T-helper 2 cell treated with Interferon-gamma antibody and Interleukin-4, amounts not matched to agents 100 ng/mL and 5 ng/mL, for 36 hours (primary cell): ENCODE data around the gene TIGD3. TPM values are rescaled to one million over a fixed set of nuclear protein-coding genes. Genes with fewer than 3 reads are reported as not detected.

Experiments
- intact Hi-C: fragments of 100-400 bp; cut with micrococcal nuclease; formaldehyde crosslinking; loops from one replicate; pipeline ENCODE4 v1.15.1; 2023
- total RNA-seq: library from RNA; stranded (reverse); gene quantifications from 2 replicates; pipeline ENCODE4 v1.2.3, GENCODE V29; 2022

Gene TIGD3
- total RNA-seq, 1 donor from 2014 or later = 1.2 TPM

DNA sequence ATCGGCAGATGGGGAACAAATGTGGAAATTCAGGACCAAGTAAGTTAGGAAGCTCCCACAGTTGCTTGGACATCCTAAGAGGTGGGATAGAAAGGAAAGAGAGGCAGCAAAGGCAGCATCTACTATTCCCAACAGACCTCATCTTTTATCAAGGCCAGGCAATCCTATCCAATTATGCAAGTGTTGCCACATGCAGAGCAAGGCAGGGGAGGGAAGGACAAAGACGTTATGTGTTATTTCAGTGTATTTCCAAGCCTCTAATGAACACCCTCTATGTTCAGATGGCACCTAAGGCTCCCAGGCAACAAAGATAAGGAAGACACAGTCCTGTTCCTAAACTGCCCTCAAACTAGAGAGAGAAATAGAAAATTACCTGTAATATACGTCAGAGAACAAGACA lies 9.2 kb downstream of the TIGD3 start:
- intact Hi-C loops = no loop called here

DNA sequence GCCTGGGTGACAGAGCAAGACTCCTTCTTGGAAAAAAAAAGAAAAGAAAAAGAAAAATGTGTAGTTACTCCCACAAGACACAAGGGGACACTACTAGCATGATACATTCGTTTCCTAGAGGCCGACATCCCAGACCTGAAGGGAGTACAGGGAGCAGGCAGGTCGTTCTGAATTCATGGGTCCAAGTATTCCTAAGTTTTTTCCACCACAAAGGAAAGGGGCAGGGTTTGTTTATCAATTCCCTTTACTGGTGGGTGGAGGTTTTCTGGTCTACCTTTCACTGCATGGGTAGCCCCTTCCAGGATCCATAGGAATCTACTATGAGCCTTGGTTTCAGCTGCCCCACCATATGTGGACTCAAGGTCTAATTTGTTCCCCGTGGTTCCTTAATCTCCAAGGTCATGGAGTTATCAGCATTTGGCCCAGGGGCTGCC lies 11.8 kb downstream of the TIGD3 start:
- intact Hi-C loops = loop anchor here (1.0 kb wide), 1 partner anchor 144 kb away; no protein-coding TSS in a partner anchor

DNA sequence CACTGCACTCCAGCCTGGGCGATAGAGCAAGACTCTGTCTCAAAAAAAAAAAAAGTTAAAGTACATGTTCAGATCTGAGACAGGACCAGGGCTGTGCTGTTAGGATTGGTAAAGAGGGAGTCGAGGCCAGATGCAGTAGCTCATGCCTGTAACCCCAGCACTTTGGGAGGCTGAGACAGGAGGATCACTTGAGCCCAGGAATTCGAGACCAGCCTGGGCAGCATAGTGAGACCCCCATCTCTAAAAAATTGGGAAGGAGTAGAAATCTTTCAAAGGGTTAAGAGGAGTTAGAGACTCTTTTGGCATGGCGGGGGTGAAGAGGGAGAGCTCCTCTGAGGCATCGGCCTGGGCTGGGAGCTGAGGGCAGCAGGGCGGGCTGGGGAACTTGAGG lies 16.1 kb downstream of the TIGD3 start:
- intact Hi-C loops = no loop called here

DNA sequence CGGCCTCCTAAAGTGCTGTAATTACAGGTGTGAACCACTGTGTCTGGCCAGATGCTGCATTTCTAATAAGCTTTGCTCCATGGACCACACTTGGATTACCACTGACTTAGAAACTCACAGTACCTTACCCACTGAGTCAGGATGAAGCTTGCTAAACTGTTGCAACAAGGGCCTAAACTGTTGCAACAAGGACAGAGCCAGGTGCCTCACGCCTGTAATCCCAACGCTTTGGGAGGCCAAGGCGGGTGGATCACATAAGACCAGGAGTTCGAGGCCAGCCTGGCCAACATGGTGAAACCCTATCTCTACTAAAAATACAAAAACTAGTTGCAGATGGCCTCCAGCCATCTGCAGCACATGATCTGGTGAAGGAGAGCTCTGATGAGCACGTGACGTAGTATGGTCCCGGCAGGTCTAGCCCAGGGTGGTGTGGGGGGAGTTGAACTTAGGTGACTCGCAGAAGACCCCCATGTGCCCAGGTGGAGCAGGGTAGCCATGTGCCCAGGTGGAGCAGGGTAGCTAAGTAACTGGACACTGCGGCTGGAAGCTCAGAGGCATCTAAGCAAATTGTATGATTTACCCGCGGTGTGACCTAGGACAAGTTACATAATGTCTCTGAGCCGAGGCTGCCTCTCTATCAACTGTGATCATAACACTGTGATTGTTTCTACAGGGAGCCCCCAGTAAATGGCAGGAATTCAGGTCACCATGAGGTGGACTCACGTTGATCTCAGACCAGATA lies 19.5 kb downstream of the TIGD3 start:
- intact Hi-C loops = no loop called here

- intact Hi-C loops = no loop called here
These were observed 20.5 kb downstream of the TIGD3 start for GRCh38 chr11:65375012-65375411.

DNA sequence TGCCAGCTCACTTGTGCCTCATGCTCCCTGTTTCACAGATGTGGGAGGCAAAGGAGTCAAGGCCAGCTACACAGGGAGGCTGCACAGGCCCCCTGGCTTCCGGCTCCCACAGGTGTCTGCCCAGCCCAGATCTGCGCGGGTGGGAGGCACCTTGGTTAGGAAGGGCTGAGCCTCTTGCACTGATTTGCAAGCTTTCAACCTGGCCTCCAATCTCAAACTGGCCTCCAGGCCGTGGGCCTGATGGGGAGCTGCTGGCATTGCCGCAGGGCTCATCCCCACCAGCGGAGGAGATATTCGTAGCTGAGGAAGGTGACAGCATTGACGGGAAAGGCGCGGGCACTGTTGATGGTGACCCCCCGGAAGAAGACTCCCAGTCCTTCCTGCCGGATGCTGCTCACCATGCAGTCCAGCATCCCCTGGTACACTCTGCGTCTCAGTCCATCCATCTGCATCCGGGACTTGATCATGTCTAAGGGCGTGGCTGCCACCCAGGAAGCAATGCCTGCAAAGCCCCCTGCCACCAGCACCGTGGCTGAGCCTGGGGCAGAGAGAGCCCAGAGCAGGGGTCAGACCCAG lies 21.7 kb downstream of the TIGD3 start:
- intact Hi-C loops = no loop called here

GRCh38 chr11:65377036-65377435 lies 22.5 kb downstream of the TIGD3 start:
- intact Hi-C loops = no loop called here

DNA sequence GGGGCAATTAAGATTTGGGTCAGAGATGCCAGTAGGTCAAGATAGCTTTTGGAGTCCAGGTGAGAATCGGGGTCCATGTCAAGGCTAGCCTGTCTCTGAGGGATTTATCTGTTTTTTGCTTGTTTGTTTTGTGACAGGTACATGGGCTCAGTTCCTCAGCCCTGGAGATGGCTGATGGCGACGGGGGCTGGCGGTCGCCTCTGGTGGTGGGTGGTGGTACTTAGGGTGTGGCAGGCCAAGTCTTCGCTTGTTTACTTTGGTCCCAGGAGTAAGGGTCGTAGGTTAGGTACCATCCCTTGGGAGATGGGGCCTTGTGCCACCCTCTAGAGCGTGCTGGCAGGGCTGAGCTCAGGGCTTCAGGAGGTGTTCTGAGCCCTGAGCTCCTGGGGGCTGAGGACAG lies 23.2 kb downstream of the TIGD3 start:
- intact Hi-C loops = no loop called here

DNA sequence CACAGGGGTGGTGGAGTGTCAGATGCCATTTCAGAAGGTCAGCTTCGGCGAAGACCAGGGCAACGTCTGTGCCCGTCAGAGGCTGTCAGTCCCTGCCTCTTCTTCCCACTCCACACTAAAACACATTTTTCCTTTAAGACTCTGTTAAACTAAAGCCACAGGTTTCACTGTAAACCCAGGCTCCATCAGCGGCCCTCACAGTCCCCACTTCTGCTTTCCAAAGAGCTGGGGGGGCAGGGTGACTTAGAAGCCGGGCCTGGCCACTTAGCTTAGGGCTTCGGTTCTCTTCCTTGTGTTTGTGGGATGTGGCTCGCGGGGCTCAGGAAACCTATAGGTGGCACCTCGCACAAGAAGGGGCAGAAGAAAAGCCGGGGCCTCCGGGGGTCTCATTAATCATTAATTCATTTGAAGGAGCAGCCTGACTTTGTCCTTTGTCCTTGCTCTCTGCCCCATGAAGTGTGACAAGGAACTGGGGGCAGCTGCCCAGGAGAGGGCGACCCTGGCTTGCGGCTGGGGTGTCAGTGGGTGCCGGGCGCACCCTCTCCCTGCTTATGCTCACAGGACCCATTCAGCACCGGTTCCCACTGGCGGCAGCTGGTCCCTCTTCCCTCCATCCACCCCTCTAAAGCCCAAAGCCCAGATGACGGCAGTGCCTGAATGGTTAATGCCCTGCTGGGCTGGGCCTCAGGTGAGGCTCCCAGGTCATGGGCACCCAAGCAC lies 23.8 kb downstream of the TIGD3 start:
- intact Hi-C loops = no loop called here

DNA sequence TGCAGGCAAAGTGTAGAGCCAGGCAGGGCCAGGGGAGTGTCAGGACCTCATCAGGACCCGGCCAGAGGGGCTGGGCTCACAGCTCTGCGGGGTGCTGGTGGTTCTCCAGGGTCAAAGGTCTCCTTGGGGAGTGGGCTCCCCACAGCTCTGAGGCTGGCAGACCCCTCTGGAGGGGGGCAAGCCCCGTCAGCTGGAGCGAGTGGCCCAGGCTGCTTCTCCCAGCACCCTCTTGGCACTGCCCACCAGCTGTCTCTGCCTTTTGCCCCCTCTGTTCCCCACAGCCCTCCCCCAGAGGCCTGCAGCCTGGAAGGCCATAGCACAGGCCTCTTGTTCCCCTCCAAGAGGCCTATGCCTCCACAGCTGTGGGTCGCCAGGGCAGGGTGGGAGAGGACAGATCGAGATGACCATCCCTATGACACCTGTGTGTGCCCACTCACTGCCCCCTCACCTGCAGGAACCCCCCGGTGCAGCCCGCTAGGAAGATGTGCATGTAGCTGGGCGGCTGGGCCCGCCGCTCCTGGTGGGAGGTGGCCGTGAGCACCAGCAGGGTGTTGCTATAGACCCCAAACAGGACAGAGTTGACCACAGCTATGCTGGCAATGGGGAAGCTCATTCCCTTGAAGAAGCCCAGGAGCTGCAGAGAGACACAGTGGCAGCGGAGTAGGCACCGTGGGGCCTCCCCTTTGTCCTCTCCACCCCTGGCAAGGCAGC lies 24.5 kb downstream of the TIGD3 start:
- intact Hi-C loops = no loop called here

- intact Hi-C loops = no loop called here
These were observed 25.3 kb downstream of the TIGD3 start for GRCh38 chr11:65379698-65380459.

- intact Hi-C loops = no loop called here
These were observed 26.0 kb downstream of the TIGD3 start for GRCh38 chr11:65380460-65381119.

DNA sequence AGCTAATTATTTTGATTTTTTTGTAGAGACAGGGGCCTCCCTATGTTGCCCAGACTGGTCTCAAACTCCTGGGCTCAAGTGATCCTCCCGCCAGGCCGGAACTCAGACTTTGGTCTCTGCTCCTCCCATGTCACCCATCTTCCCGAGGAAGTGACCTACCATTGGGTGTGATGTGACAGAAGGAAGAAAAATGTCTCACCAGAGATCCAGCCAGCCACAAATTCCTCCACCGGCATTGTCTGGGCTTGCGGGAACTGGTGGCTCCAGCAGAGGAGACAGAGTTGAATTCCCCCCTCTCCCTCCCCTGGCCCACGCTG lies 27.1 kb downstream of the TIGD3 start:
- intact Hi-C loops = loop anchor here (1.0 to 2.0 kb wide), 2 partner anchors 35 to 115 kb away; no protein-coding TSS in a partner anchor

- intact Hi-C loops = loop anchor here (1.0 to 2.0 kb wide), 2 partner anchors 34 to 115 kb away; no protein-coding TSS in a partner anchor
These were observed 27.7 kb downstream of the TIGD3 start, which contains the start of gene SLC25A45 for GRCh38 chr11:65382033-65382803. Gene SLC25A45, minus strand, starts transcription at chr11:65382646. Its CDS starts 695 bp downstream, at chr11:65381951.

DNA sequence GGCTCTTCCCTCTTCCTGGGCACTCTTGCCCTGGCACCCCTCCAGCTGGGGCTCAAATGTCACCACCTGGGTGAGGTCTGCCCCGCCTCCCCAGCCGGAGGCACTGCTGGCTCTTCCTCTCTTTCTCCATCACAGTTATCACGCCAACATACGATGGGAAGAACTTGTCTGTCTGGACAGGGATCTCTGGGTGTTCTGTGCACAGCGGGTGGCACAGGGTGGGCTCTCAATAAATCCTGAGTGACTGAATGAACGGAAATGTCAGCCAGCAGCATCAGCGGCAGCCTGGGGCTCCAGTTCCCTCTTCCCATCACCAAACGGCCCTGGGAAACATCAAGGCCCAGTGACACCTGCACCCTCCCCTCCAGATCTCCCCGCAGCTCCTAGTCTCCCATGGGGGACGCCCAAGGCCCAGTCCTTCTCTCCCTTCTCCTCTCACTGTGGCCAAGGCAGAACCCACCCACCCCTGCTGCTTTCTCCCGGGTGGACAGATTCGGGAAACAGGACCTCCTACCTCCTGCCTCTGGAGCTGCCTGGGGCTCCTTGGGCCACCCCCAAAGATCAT lies 28.3 kb downstream of the TIGD3 start:
- intact Hi-C loops = loop anchor here (1.0 to 2.0 kb wide), 2 partner anchors 33 to 114 kb away; no protein-coding TSS in a partner anchor

DNA sequence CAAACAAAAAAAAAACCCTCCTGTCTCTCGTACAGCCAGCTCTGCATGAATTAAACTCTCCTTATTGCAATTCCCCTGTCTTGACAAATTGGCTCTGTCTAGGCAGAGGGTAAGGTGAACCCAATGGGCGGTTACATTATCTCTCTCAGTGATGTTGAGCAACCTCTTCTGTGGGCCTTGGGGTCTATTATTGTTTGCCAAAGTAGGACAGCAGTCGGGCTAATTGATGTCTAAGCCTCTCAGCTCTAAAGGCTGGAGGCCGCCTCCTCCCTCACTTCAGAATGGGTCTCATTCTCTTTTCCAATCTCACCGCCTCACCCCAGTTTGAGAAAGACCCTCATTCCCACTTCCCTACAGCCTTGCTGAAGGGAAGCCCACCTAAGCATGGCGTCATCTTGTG lies 29.2 kb downstream of the TIGD3 start:
- intact Hi-C loops = loop anchor here (2.0 kb wide), 1 partner anchor 113 kb away; no protein-coding TSS in a partner anchor

- intact Hi-C loops = no loop called here
These were observed 29.8 kb downstream of the TIGD3 start for GRCh38 chr11:65384301-65384889.

GRCh38 chr11:65386307-65387140 lies 32.0 kb downstream of the TIGD3 start, which contains the start of gene FRMD8:
Gene FRMD8, plus strand, starts transcription at chr11:65386637. Its CDS starts 400 bp downstream, at chr11:65387037.
- intact Hi-C loops = no loop called here
